Lower leg skin (tissue), 3 donors: ENCODE results near the gene DGKQ.

Experiments
- CTCF ChIP-seq, 3 donors: fragments of 450-650 bp; IDR thresholded peaks; one replicate each; pipeline ENCODE4 v1.5.1; 2016; ENCODE audit warnings: antibody characterized with exemption in 3 of 3, mild to moderate bottlenecking in 3 of 3, moderate library complexity in 2 of 3
- POLR2A ChIP-seq, 2 donors: fragments of 450-650 bp; IDR thresholded peaks; one replicate each; pipeline ENCODE4 v1.6.1; 2016 to 2017; ENCODE audit warnings: antibody characterized with exemption in 2 of 2, mild to moderate bottlenecking in 1 of 2, moderate library complexity in 1 of 2

- TF ChIP-seq POLR2A (IDR thresholded peaks at IDR 0.05) (no peak), CTCF (IDR thresholded peaks at IDR 0.05) (no peak)
Observed at GRCh38 chr4:1015746-1016145, 42.4 kb upstream of the DGKQ start.
